Natural killer cell (primary cell): ENCODE measurements around the gene NTNG2. TPM values are rescaled to one million over a fixed set of nuclear protein-coding genes. Genes with fewer than 3 reads are reported as not detected.

Experiments
- ATAC-seq, 3 donors: fragments of 150-1000 bp in 2 of 3; fragments of 200-7000 bp in 1 of 3; cut with Tn5 transposase; 1 replicate in 1 of 3; 2 replicates in 2 of 3; pipeline ENCODE4 v1.10.0; 2021; ENCODE audit warnings: mild to moderate bottlenecking in 2 of 3, moderate library complexity in 2 of 3
- DNase-seq, 2 donors: peaks; one replicate each; pipeline versions ENCODE4 v3.0.0 to v3.0.0-alpha.2; 2013 to 2021; ENCODE audit warnings: mixed read lengths in 1 of 2
- H3K27ac ChIP-seq: one replicate; pipeline ENCODE4 v1.5.1; 2013; ENCODE audit warnings: mild to moderate bottlenecking, low read length
- H3K27me3 ChIP-seq: one replicate; pipeline ENCODE4 v1.6.1; 2013; ENCODE audit warnings: low read length; ENCODE audit not compliant: control insufficient read depth, insufficient read depth
- H3K36me3 ChIP-seq: one replicate; pipeline ENCODE4 v1.6.1; 2013; ENCODE audit warnings: low read length; ENCODE audit not compliant: control insufficient read depth, insufficient read depth
- H3K4me1 ChIP-seq: one replicate; pipeline ENCODE4 v1.6.1; 2013; ENCODE audit warnings: low read length; ENCODE audit not compliant: control insufficient read depth, insufficient read depth
- H3K4me3 ChIP-seq: one replicate; pipeline ENCODE4 v1.5.1; 2013; ENCODE audit warnings: low read length
- H3K9me3 ChIP-seq: one replicate; pipeline ENCODE4 v1.6.1; 2013; ENCODE audit warnings: low read length; ENCODE audit not compliant: control insufficient read depth, insufficient read depth
- H3K27ac Mint-ChIP-seq, 2 donors: one replicate each; pipeline ENCODE4 v1.8.0; 2022; ENCODE audit warnings: mild to moderate bottlenecking in 2 of 2, mixed read lengths in 2 of 2, moderate library complexity in 1 of 2
- H3K27me3 Mint-ChIP-seq, 2 donors: one replicate each; pipeline ENCODE4 v1.8.0; 2022; ENCODE audit warnings: low read depth in 2 of 2, mixed read lengths in 2 of 2
- H3K36me3 Mint-ChIP-seq: one replicate; pipeline ENCODE4 v1.8.0; 2022; ENCODE audit warnings: mixed read lengths
- H3K4me1 Mint-ChIP-seq, 2 donors: one replicate each; pipeline ENCODE4 v1.8.0; 2022; ENCODE audit warnings: mixed read lengths in 2 of 2
- H3K4me3 Mint-ChIP-seq: one replicate; pipeline ENCODE4 v1.8.0; 2022; ENCODE audit warnings: mild to moderate bottlenecking, moderate library complexity, mixed read lengths
- H3K9me3 Mint-ChIP-seq, 2 donors: one replicate each; pipeline ENCODE4 v1.8.0; 2022; ENCODE audit warnings: mixed read lengths in 2 of 2
- CTCF ChIP-seq: fragments of 200-600 bp; IDR thresholded peaks from one replicate; pipeline ENCODE4 v1.8.0; 2022; ENCODE audit warnings: antibody characterized with exemption
- WGBS: methylation state at CpG from one replicate; pipeline ENCODE4 v1.1.7; 2013; ENCODE audit warnings: missing lambda C conversion rate; ENCODE audit not compliant: insufficient coverage; 5-methylcytosine and 5-hydroxymethylcytosine counted together
- intact Hi-C: fragments of 100-400 bp; cut with micrococcal nuclease; formaldehyde crosslinking; loops from one replicate; pipeline ENCODE4 v1.14.2; 2022
- total RNA-seq, 4 donors: library from RNA; stranded (reverse); fragments of 120-200 nt in 1 of 4; gene quantifications; one replicate each; pipeline versions ENCODE4 v1.2.3 to v1.2.4, GENCODE V29; 2013 to 2022

The NTNG2 gene
- total RNA-seq, 3 donors from 2014 or later (not counting 1 experiment from before 2014, with no cell fraction given): 23.4 to 67.2 (median 32.6) TPM

DNA sequence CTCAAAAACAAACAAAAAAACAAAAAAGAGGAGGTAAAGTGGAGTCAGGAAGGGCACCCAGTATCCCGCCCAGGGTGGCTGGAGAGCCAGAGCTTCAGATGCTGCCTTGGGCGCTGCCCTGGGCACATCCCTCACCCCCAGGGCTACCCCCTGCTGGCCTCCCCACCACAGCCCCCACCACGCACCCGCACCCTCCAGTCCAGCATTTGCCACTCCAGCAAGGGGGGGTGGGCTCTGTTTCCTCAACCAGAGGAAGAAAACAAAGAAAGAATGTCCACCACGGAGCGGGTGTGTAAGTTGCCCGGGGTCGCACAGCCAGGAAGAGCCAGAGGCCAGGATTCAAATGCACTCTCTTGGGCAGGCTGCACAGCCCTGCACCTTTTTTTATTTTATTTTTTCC lies 86.1 kb downstream of the NTNG2 start:
- no peaks in the 10 kb centered on the region for H3K36me3 Mint-ChIP-seq
- Histone ChIP-seq H3K4me3 (no peak overlapping the region), H3K9me3 (no peaks in the 10 kb centered on the region), H3K27ac (no peak overlapping the region), H3K4me1 (peaks cover 4% of the 10 kb centered on the region), H3K36me3 (no peaks in the 10 kb centered on the region), H3K27me3 (peaks cover 8% of the 10 kb centered on the region)
- intact Hi-C loops: loop anchor here (10.0 kb wide), 1 partner anchor 653 kb away; no protein-coding TSS in a partner anchor
- 80% methylated on average over 8 of the region's 8 CpGs for WGBS
- no peaks in the 10 kb centered on the region for H3K9me3 Mint-ChIP-seq
- no peak overlapping the region for H3K4me3 Mint-ChIP-seq
- TF ChIP-seq CTCF: no peak
- ATAC-seq: no peak
- peaks cover 0 to 1% of the 10 kb centered on the region in 2 donors for H3K4me1 Mint-ChIP-seq
- no peak for DNase-seq
- H3K27ac Mint-ChIP-seq: no peak overlapping the region
- peaks cover 0 to 13% of the 10 kb centered on the region in 2 donors for H3K27me3 Mint-ChIP-seq

DNA sequence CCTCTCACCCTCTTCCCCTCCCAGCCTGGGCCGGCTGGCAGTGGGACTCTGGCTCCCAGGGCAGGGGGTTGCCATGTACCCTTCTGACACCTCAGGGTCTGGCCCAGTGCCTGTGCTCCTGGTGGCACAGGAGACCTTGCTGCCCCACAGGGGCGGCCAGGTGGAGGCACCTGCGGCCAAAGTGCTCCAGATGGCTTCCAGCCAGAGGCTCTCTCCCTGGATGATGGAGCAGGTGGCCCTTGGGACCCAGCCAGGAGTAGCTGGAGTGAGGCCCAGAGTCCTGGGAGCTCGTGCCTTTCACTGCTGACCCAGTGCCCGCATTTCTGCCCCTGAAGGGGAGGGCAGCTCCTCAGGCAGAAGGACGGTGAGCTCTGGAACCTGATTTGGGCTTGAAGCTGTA lies 87.3 kb downstream of the NTNG2 start:
- no peak overlapping the region for H3K27ac Mint-ChIP-seq
- no peak for DNase-seq
- Histone ChIP-seq H3K4me1 (no peaks in the 10 kb centered on the region), H3K27me3 (peaks cover 6% of the 10 kb centered on the region), H3K9me3 (no peaks in the 10 kb centered on the region), H3K4me3 (no peak overlapping the region), H3K27ac (no peak overlapping the region), H3K36me3 (no peaks in the 10 kb centered on the region)
- H3K4me3 Mint-ChIP-seq: no peak overlapping the region
- H3K4me1 Mint-ChIP-seq: no peaks in the 10 kb centered on the region
- no peaks in the 10 kb centered on the region for H3K36me3 Mint-ChIP-seq
- ATAC-seq: no peak
- no peaks in the 10 kb centered on the region for H3K9me3 Mint-ChIP-seq
- WGBS: 86% methylated on average over 6 of the region's 6 CpGs
- intact Hi-C loops: loop anchor here (10.0 kb wide), 1 partner anchor 654 kb away; no protein-coding TSS in a partner anchor
- TF ChIP-seq CTCF: no peak
- peaks cover 0 to 13% of the 10 kb centered on the region in 2 donors for H3K27me3 Mint-ChIP-seq

GRCh38 chr9:132249690-132250089 lies 87.8 kb downstream of the NTNG2 start:
- no peaks in the 10 kb centered on the region for H3K4me1 Mint-ChIP-seq
- Histone ChIP-seq H3K27me3 (peaks cover 6% of the 10 kb centered on the region), H3K9me3 (no peaks in the 10 kb centered on the region), H3K27ac (no peak overlapping the region), H3K4me3 (no peak overlapping the region), H3K4me1 (no peaks in the 10 kb centered on the region), H3K36me3 (no peaks in the 10 kb centered on the region)
- WGBS: 77% methylated on average over 5 of the region's 8 CpGs
- no peaks in the 10 kb centered on the region for H3K36me3 Mint-ChIP-seq
- DNase-seq (no peak), ATAC-seq (no peak)
- no peak overlapping the region for H3K4me3 Mint-ChIP-seq
- H3K27ac Mint-ChIP-seq: no peak overlapping the region
- H3K9me3 Mint-ChIP-seq: no peaks in the 10 kb centered on the region
- intact Hi-C loops: loop anchor here (10.0 kb wide), 1 partner anchor 655 kb away; no protein-coding TSS in a partner anchor
- no peak for TF ChIP-seq CTCF
- peaks cover 0 to 13% of the 10 kb centered on the region in 2 donors for H3K27me3 Mint-ChIP-seq
